ENCODE data around the gene TBK1.

GRCh38 chr12:64418209-64418608, 33.7 kb upstream of the TBK1 start:
- TF ChIP-seq POLR2AphosphoS5 (IDR thresholded peaks at IDR 0.05; ENCODE audit: low read depth, low read length) = no peak
- no peak for TF ChIP-seq TAF1 (IDR thresholded peaks at IDR 0.05; ENCODE audit: low read depth, low read length)

Data from GM12891 (cell line).